Endothelial cell of umbilical vein (primary cell): ENCODE measurements around the gene ZIC2. TPM values are rescaled to one million over a fixed set of nuclear protein-coding genes. Genes with fewer than 3 reads are reported as not detected.
A peak's percentile ranks its signal among the peaks of the same experiment; 100 is the strongest.

Source experiments
- BruUV-seq: library from RNA; stranded (reverse); fragments of 400-500 nt; replicated peaks from 2 replicates; lab custom pipeline; 2021; lab: Mats Ljungman, UMichigan
- CTCF ChIA-PET: fragments of 300-600, 350-600 bp; sonication (Branson Sonifier 250); formaldehyde crosslinking; loops from one replicate; lab custom pipeline; 2021; ENCODE audit warnings: antibody characterized with exemption, inconsistent platforms; lab: Charles Lee
- POLR2A ChIA-PET: fragments of 300-600, 350-600 bp; sonication (Branson Sonifier 250); formaldehyde crosslinking; loops from one replicate; lab custom pipeline; 2021; ENCODE audit warnings: antibody characterized with exemption, inconsistent platforms; lab: Charles Lee
- DNase-seq: peaks from one replicate; pipeline ENCODE4 v3.0.0-alpha.2; 2011; ENCODE audit warnings: low read depth, low spot score
- FAIRE-seq: peaks from 2 replicates; lab custom pipeline; 2011; peaks lifted over from hg19 to GRCh38; lab: Jason Lieb, UNC
- H2AFZ ChIP-seq: 2 replicates; pipeline ENCODE4 v1.6.0; 2012; ENCODE audit warnings: low read depth, low read length, control low read depth, inconsistent platforms
- H3K27ac ChIP-seq: 2 replicates; pipeline ENCODE4 v1.5.1; 2011; ENCODE audit warnings: low read depth, mild to moderate bottlenecking, control low read depth, low read length, moderate library complexity; ENCODE audit not compliant: insufficient read depth
- H3K27me3 ChIP-seq, 2 experiments: 2 replicates each; pipeline versions ENCODE4 v1.6.0 to v1.6.1; 2011; ENCODE audit warnings: low read length in 2 of 2, mixed read lengths in 1 of 2; ENCODE audit not compliant: control insufficient read depth in 2 of 2, insufficient read depth in 2 of 2
- H3K36me3 ChIP-seq, 2 experiments: 2 replicates in 1 of 2; 3 replicates in 1 of 2; pipeline ENCODE4 v1.5.1; 2011; ENCODE audit warnings: low read length in 2 of 2, mild to moderate bottlenecking in 1 of 2, moderate library complexity in 1 of 2; ENCODE audit not compliant: control insufficient read depth in 2 of 2, insufficient read depth in 2 of 2; ENCODE audit errors: extremely low read depth in 1 of 2
- H3K4me1 ChIP-seq: 3 replicates; pipeline ENCODE4 v1.5.1; 2011; ENCODE audit warnings: mild to moderate bottlenecking, low read length; ENCODE audit not compliant: control insufficient read depth, insufficient read depth; ENCODE audit errors: extremely low read depth
- H3K4me2 ChIP-seq: 2 replicates; pipeline ENCODE4 v1.6.1; 2011; ENCODE audit warnings: low read length, control low read depth, mixed read lengths; ENCODE audit not compliant: insufficient read depth
- H3K4me3 ChIP-seq, 3 experiments: fragments of 200-600 bp in 1 of 3; sonication (generic), shearing (Covaris generic) in 1 of 3; replicated peaks in 1 of 3; 2 replicates each; pipeline ENCODE4 v1.5.1; 2011 to 2016; ENCODE audit warnings: control low read depth in 3 of 3, low read length in 3 of 3, mild to moderate bottlenecking in 2 of 3, inconsistent platforms in 1 of 3, low read depth in 1 of 3, moderate library complexity in 1 of 3; ENCODE audit not compliant: insufficient read depth in 1 of 3
- H3K79me2 ChIP-seq: 2 replicates; pipeline ENCODE4 v1.6.0; 2012; ENCODE audit warnings: low read length, inconsistent platforms; ENCODE audit not compliant: control insufficient read depth, insufficient read depth
- H3K9ac ChIP-seq: replicated peaks from 2 replicates; pipeline ENCODE3; 2011; ENCODE audit warnings: low read length, control low read depth; ENCODE audit not compliant: insufficient read depth; ENCODE audit errors: extremely low read depth
- H3K9me1 ChIP-seq: replicated peaks from 3 replicates; pipeline ENCODE4 v1.6.0; 2011; ENCODE audit warnings: mild to moderate bottlenecking, low read length; ENCODE audit not compliant: control insufficient read depth, insufficient read depth; ENCODE audit errors: extremely low read depth
- H3K9me3 ChIP-seq: replicated peaks from 2 replicates; pipeline ENCODE4 v1.5.1; 2012; ENCODE audit warnings: low read length, inconsistent platforms; ENCODE audit not compliant: control insufficient read depth, insufficient read depth
- H4K20me1 ChIP-seq: replicated peaks from 2 replicates; pipeline ENCODE3; 2011; ENCODE audit warnings: mild to moderate bottlenecking, low read length; ENCODE audit not compliant: control insufficient read depth, insufficient read depth; ENCODE audit errors: extremely low read depth
- CTCF ChIP-seq, 2 donors: IDR thresholded peaks; 1 replicate in 1 of 2; 2 replicates in 1 of 2; pipeline ENCODE4 v1.5.1; 2011; ENCODE audit warnings: low read length in 2 of 2, mild to moderate bottlenecking in 2 of 2, moderate library complexity in 2 of 2, control low read depth in 1 of 2, inconsistent platforms in 1 of 2, low read depth in 1 of 2; ENCODE audit not compliant: insufficient read depth in 1 of 2; ENCODE audit errors: extremely low read depth in 1 of 2
- EZH2 ChIP-seq: IDR thresholded peaks from 2 replicates; pipeline ENCODE4 v1.6.1; 2012; ENCODE audit warnings: borderline replicate concordance, low read depth, mild to moderate bottlenecking, moderate library complexity, low read length, inconsistent platforms; ENCODE audit not compliant: severe bottlenecking
- FOS ChIP-seq: IDR thresholded peaks from 2 replicates; pipeline ENCODE4 v1.6.1; 2011; ENCODE audit warnings: mild to moderate bottlenecking, low read length, moderate library complexity, borderline replicate concordance; ENCODE audit not compliant: insufficient read depth
- GATA2 ChIP-seq: IDR thresholded peaks from 2 replicates; pipeline ENCODE4 v1.7.0; 2011; ENCODE audit warnings: low read depth, mild to moderate bottlenecking, moderate library complexity, mixed read lengths, low read length; ENCODE audit not compliant: insufficient read length, insufficient read depth
- JUN ChIP-seq: IDR thresholded peaks from 2 replicates; pipeline ENCODE4 v1.6.1; 2011; ENCODE audit warnings: borderline replicate concordance, low read depth; ENCODE audit not compliant: insufficient read length, insufficient read depth
- MAX ChIP-seq: IDR thresholded peaks from 2 replicates; pipeline ENCODE4 v1.6.1; 2011; ENCODE audit not compliant: insufficient read depth, insufficient read length
- MYC ChIP-seq: IDR thresholded peaks from one replicate; pipeline ENCODE4 v1.6.1; 2011; ENCODE audit warnings: mild to moderate bottlenecking, low read depth, low read length
- POLR2A ChIP-seq: IDR thresholded peaks from 2 replicates; pipeline ENCODE4 v1.6.1; 2012; ENCODE audit warnings: low read depth, mild to moderate bottlenecking, control low read depth, low read length
- POLR2AphosphoS5 ChIP-seq: IDR thresholded peaks from 2 replicates; pipeline ENCODE4 v1.6.1; 2012; ENCODE audit warnings: low read depth, mild to moderate bottlenecking, control low read depth, low read length, moderate library complexity; ENCODE audit not compliant: insufficient read depth
- dilution Hi-C: fragments of 300-500 bp; cut with MboI; formaldehyde crosslinking; loops from one replicate; pipeline ENCODE4 v1.15.0; 2019; ENCODE audit warnings: low sequenced_read_pairs; ENCODE audit not compliant: extremely low pct_ligation_motif_present
- intact Hi-C: fragments of 100-400 bp; cut with micrococcal nuclease; formaldehyde crosslinking; loops from one replicate; pipeline ENCODE4 v1.10.0; 2022
- polyA plus RNA-seq, 4 experiments: library from polyadenylated mRNA; depleted of rRNA in 3 of 4; stranded (reverse) in 3 of 4; unstranded in 1 of 4; fragments of >200 nt; gene quantifications; 2 replicates each; pipeline versions ENCODE4 v1.2.1 to v1.2.3, GENCODE V29; 2011 to 2012; ENCODE audit warnings: missing spikeins in 1 of 4
- total RNA-seq: library from RNA; stranded (reverse); gene quantifications from 2 replicates; pipeline ENCODE4 v1.2.3, GENCODE V29; 2021

The ZIC2 gene
- total and polyA plus RNA-seq, 2 donors (not counting 3 experiments of a cell fraction or from before 2014, with no cell fraction given) = 0.03 TPM; not detected in 1

- BruUV-seq = no TSS peak
- H3K27ac ChIP-seq = no peak overlapping the region
- no peaks in the 10 kb centered on the region for H3K9me3 ChIP-seq
- TF ChIP-seq GATA2 (no peak), EZH2 (peak; percentile 35)
- H3K9me1 ChIP-seq = no peaks in the 10 kb centered on the region
- no peak overlapping the region for H3K4me3 ChIP-seq
- H3K36me3 ChIP-seq = no peaks in the 10 kb centered on the region
- dilution Hi-C loops (no loop called here), intact Hi-C loops (loop anchor here (5.0 kb wide), 1 partner anchor 240 kb away; no protein-coding TSS in a partner anchor)
- H3K79me2 ChIP-seq = no peaks in the 10 kb centered on the region
- ChIA-PET POLR2A (no interaction called here), CTCF (interaction anchor here (0.9 to 1.1 kb wide), 2 partner anchors 243 to 523 kb away, joined by 4 to 6 read pairs; no protein-coding TSS in a partner anchor)
- no peaks in the 10 kb centered on the region for H4K20me1 ChIP-seq
- no peak overlapping the region for H3K4me2 ChIP-seq
- no peaks in the 10 kb centered on the region for H3K4me1 ChIP-seq
- no peak overlapping the region for H3K9ac ChIP-seq
- peaks cover 93 to 100% of the 10 kb centered on the region in 2 experiments for H3K27me3 ChIP-seq
- DNase-seq = no peak
- FAIRE-seq = no peak
- no peak overlapping the region for H2AFZ ChIP-seq
Measured at GRCh38 chr13:99991828-99992775, 10.5 kb downstream of the ZIC2 start.

GRCh38 chr13:99992949-99993351 is 11.4 kb downstream of the ZIC2 start:
- Histone ChIP-seq H2AFZ (no peak overlapping the region), H3K4me1 (no peaks in the 10 kb centered on the region), H4K20me1 (no peaks in the 10 kb centered on the region), H3K9me3 (no peaks in the 10 kb centered on the region), H3K36me3 (no peaks in the 10 kb centered on the region), H3K27me3 (peaks cover 92 to 99% of the 10 kb centered on the region in 2 experiments), H3K79me2 (no peaks in the 10 kb centered on the region), H3K27ac (no peak overlapping the region), H3K4me2 (no peak overlapping the region), H3K9me1 (no peaks in the 10 kb centered on the region), H3K9ac (no peak overlapping the region), H3K4me3 (no peak overlapping the region)
- FAIRE-seq (no peak), DNase-seq (no peak)
- POLR2A ChIA-PET = no interaction called here
- no TSS peak for BruUV-seq
- dilution Hi-C loops (no loop called here), intact Hi-C loops (loop anchor here (5.0 kb wide), 1 partner anchor 239 kb away; no protein-coding TSS in a partner anchor)
- CTCF ChIA-PET = no interaction called here
- TF ChIP-seq GATA2 = no peak
- no peak for TF ChIP-seq MAX
- TF ChIP-seq POLR2A = no peak
- TF ChIP-seq CTCF (IDR thresholded peaks at IDR 0.05; ENCODE audit: extremely low read depth in 1 of 2, insufficient read depth in 1 of 2, low read depth in 1 of 2, low read length in 2 of 2) = no peak
- TF ChIP-seq FOS = no peak
- TF ChIP-seq JUN = no peak
- TF ChIP-seq POLR2AphosphoS5 = no peak
- TF ChIP-seq MYC = no peak
- TF ChIP-seq EZH2 = no peak
